A549 (cell line): ENCODE results near the gene ELOVL5. TPM values are rescaled to one million over a fixed set of nuclear protein-coding genes. Genes with fewer than 3 reads are reported as not detected.

ENCODE experiments used
- ATAC-seq, 2 experiments: fragments of 200-7000 bp in 1 of 2; fragments of >200 bp in 1 of 2; cut with Nextera tagmentation in 1 of 2; cut with Tn5 transposase in 1 of 2; 3 replicates each; pipeline versions ENCODE4 v1.8.0 to v1.9.1; 2018 to 2020; ENCODE audit warnings: mild to moderate bottlenecking in 1 of 2, moderate library complexity in 1 of 2
- CTCF ChIA-PET: fragments of 300-600 bp; sonication (Branson Sonifier 250); formaldehyde crosslinking; extraction: SDS; loops from one replicate; lab custom pipeline; 2021; ENCODE audit warnings: antibody characterized with exemption, inconsistent platforms; lab: Yijun Ruan, JAX
- POLR2A ChIA-PET: fragments of 350-600 bp; formaldehyde crosslinking; extraction: SDS; loops from one replicate; lab custom pipeline; 2021; ENCODE audit warnings: antibody characterized with exemption, inconsistent platforms; lab: Yijun Ruan, JAX
- DNase-seq, 2 experiments: peaks; one replicate each; pipeline versions ENCODE4 v3.0.0 to v3.0.0-alpha.2; 2011 to 2016; ENCODE audit warnings: low read depth in 1 of 2, low spot score in 1 of 2
- FAIRE-seq: peaks from 2 replicates; lab custom pipeline; 2011; peaks lifted over from hg19 to GRCh38; lab: Jason Lieb, UNC
- H3K27ac ChIP-seq, 2 experiments: fragments of >200 bp; sonication (Bioruptor Twin); formaldehyde crosslinking; 3 replicates each; pipeline ENCODE4 v1.5.1; 2016 to 2017
- H3K4me1 ChIP-seq: fragments of >200 bp; sonication (Bioruptor Twin); formaldehyde crosslinking; 3 replicates; pipeline ENCODE4 v1.6.1; 2016
- H3K4me2 ChIP-seq: fragments of >200 bp; sonication (Bioruptor Twin); formaldehyde crosslinking; 3 replicates; pipeline ENCODE4 v1.6.1; 2016
- H3K4me3 ChIP-seq: fragments of >200 bp; sonication (Bioruptor Twin); formaldehyde crosslinking; 3 replicates; pipeline ENCODE4 v1.5.1; 2016
- H3K9me3 ChIP-seq: fragments of >200 bp; sonication (Bioruptor Twin); formaldehyde crosslinking; 3 replicates; pipeline ENCODE4 v1.6.1; 2016
- BHLHE40 ChIP-seq: IDR thresholded peaks from 2 replicates; pipeline ENCODE4 v1.6.1; 2012; ENCODE audit warnings: low read depth, low read length, inconsistent platforms
- CEBPB ChIP-seq, 2 experiments: fragments of >200 bp in 1 of 2; sonication (Bioruptor Twin) in 1 of 2; formaldehyde crosslinking in 1 of 2; IDR thresholded peaks; 2 replicates each; pipeline ENCODE4 v1.6.1; 2012 to 2016
- CHD4 ChIP-seq: fragments of 200-600 bp; sonication (generic); IDR thresholded peaks from 2 replicates; pipeline ENCODE4 v1.6.1; 2016; ENCODE audit warnings: antibody characterized with exemption, mild to moderate bottlenecking, borderline replicate concordance
- EHF ChIP-seq: fragments of 250-450 bp; sonication (Bioruptor Pico); IDR thresholded peaks from 2 replicates; pipeline ENCODE4 v1.5.0; 2020; ENCODE audit warnings: mild to moderate bottlenecking
- ESRRA ChIP-seq: fragments of 150-350 bp; IDR thresholded peaks from 2 replicates; pipeline ENCODE4 v1.6.1; 2014; ENCODE audit warnings: mild to moderate bottlenecking, low read length, borderline replicate concordance
- FOSL2 ChIP-seq, 2 experiments: fragments of 450-650 bp in 1 of 2; fragments of >200 bp in 1 of 2; sonication (Bioruptor Twin) in 1 of 2; formaldehyde crosslinking; IDR thresholded peaks; 2 replicates each; pipeline versions ENCODE4 v1.5.0 to v1.6.1; 2016 to 2020; ENCODE audit warnings: mild to moderate bottlenecking in 1 of 2, moderate library complexity in 1 of 2
- FOXS1 ChIP-seq: fragments of 250-450 bp; sonication (Bioruptor Pico); IDR thresholded peaks from 2 replicates; pipeline ENCODE4 v1.5.0; 2020; ENCODE audit warnings: mild to moderate bottlenecking, moderate library complexity
- GATA3 ChIP-seq: IDR thresholded peaks from 2 replicates; pipeline ENCODE4 v1.6.1; 2012; ENCODE audit warnings: borderline replicate concordance
- HEYL ChIP-seq: fragments of 250-450 bp; sonication (Bioruptor Pico); IDR thresholded peaks from 2 replicates; pipeline ENCODE4 v1.8.0; 2021; ENCODE audit warnings: mild to moderate bottlenecking, moderate library complexity
- HOXA7 ChIP-seq: fragments of 250-450 bp; sonication (Bioruptor Pico); IDR thresholded peaks from 2 replicates; pipeline ENCODE4 v1.5.0; 2020; ENCODE audit warnings: mild to moderate bottlenecking, moderate library complexity
- HOXB13 ChIP-seq: fragments of 250-450 bp; sonication (Bioruptor Pico); IDR thresholded peaks from 2 replicates; pipeline ENCODE4 v1.5.0; 2020; ENCODE audit warnings: low read depth, mild to moderate bottlenecking, moderate library complexity
- HOXB5 ChIP-seq: fragments of 250-450 bp; sonication (Bioruptor Pico); IDR thresholded peaks from 2 replicates; pipeline ENCODE4 v1.5.0; 2020; ENCODE audit warnings: mild to moderate bottlenecking, moderate library complexity
- JUN ChIP-seq, 2 experiments: fragments of >200 bp; sonication (Bioruptor Twin); formaldehyde crosslinking; IDR thresholded peaks; 2 replicates in 1 of 2; 3 replicates in 1 of 2; pipeline ENCODE4 v1.6.1; 2016 to 2017
- MAFK ChIP-seq: fragments of 450-650 bp; IDR thresholded peaks from 2 replicates; pipeline ENCODE4 v1.6.1; 2014; ENCODE audit not compliant: partially characterized antibody
- MAZ ChIP-seq: fragments of 150-350 bp; IDR thresholded peaks from 2 replicates; pipeline ENCODE4 v1.6.1; 2014; ENCODE audit warnings: antibody characterized with exemption, low read depth, low read length, borderline replicate concordance
- NPAS2 ChIP-seq: fragments of 250-450 bp; sonication (Bioruptor Pico); IDR thresholded peaks from 2 replicates; pipeline ENCODE4 v1.8.0; 2022; ENCODE audit warnings: mild to moderate bottlenecking, moderate library complexity, borderline replicate concordance
- PHF8 ChIP-seq: fragments of 200-600 bp; sonication (generic); IDR thresholded peaks from 2 replicates; pipeline ENCODE4 v1.6.1; 2016; ENCODE audit warnings: low read depth, mild to moderate bottlenecking, antibody characterized with exemption, moderate library complexity, borderline replicate concordance
- POLR2A ChIP-seq: IDR thresholded peaks from 2 replicates; pipeline ENCODE4 v1.6.1; 2012; ENCODE audit warnings: mild to moderate bottlenecking, low read length
- POLR2AphosphoS2 ChIP-seq: conservative IDR thresholded peaks from 2 replicates; pipeline ENCODE4 v1.6.1; 2012; ENCODE audit warnings: low read length, improper control_type of control experiment, inconsistent platforms
- RAD21 ChIP-seq, 2 experiments: fragments of >200 bp in 1 of 2; sonication (Bioruptor Twin) in 1 of 2; formaldehyde crosslinking in 1 of 2; IDR thresholded peaks in 1 of 2; conservative IDR thresholded peaks in 1 of 2; 2 replicates in 1 of 2; 3 replicates in 1 of 2; pipeline ENCODE4 v1.6.1; 2012 to 2018; ENCODE audit warnings: inconsistent platforms in 1 of 2
- SREBF2 ChIP-seq: fragments of 450-650 bp; IDR thresholded peaks from 2 replicates; pipeline ENCODE4 v1.6.1; 2014; ENCODE audit warnings: mild to moderate bottlenecking, moderate library complexity
- ZFP36 ChIP-seq: fragments of 450-650 bp; IDR thresholded peaks from 2 replicates; pipeline ENCODE4 v1.6.1; 2014; ENCODE audit warnings: borderline replicate concordance; ENCODE audit not compliant: partially characterized antibody
- ZNF302 ChIP-seq: fragments of 250-450 bp; sonication (Bioruptor Pico); IDR thresholded peaks from 2 replicates; pipeline ENCODE4 v1.9.0; 2021; ENCODE audit warnings: inconsistent platforms, mild to moderate bottlenecking, moderate library complexity
- ZSCAN20 ChIP-seq: fragments of 250-450 bp; sonication (Bioruptor Pico); IDR thresholded peaks from 2 replicates; pipeline ENCODE4 v1.8.0; 2022; ENCODE audit warnings: mild to moderate bottlenecking, moderate library complexity
- WGBS: methylation state at CpG from one replicate; pipeline ENCODE4 v1.1.6; 2017; ENCODE audit errors: missing lambda C conversion rate; 5-methylcytosine and 5-hydroxymethylcytosine counted together
- polyA plus RNA-seq, 4 experiments: library from polyadenylated mRNA; depleted of rRNA in 3 of 4; stranded (reverse); fragments of >200 nt; fragmentation: RNase III in 1 of 4; extraction: RNeasy Plus Mini Kit Qiagen cat#74134 plus additional on column Dnase treatment in 1 of 4; gene quantifications; 2 replicates in 3 of 4; 3 replicates in 1 of 4; pipeline ENCODE4 v1.2.3, GENCODE V29; 2011 to 2017
- TF ChIP-seq, protein P1 (sequence below): IDR thresholded peaks from 2 replicates; pipeline ENCODE4 v1.6.1; 2012; ENCODE audit warnings: low read depth, borderline replicate concordance
- TF ChIP-seq, protein P2 (sequence below): IDR thresholded peaks from 2 replicates; pipeline ENCODE4 v1.6.1; 2012
- TF ChIP-seq, protein P3 (sequence below): fragments of 450-650 bp; IDR thresholded peaks from 2 replicates; pipeline ENCODE4 v1.6.1; 2014; ENCODE audit warnings: antibody characterized with exemption
- TF ChIP-seq, protein P4 (sequence below): IDR thresholded peaks from 2 replicates; pipeline ENCODE4 v1.6.1; 2012
- TF ChIP-seq, protein P5 (sequence below): fragments of >200 bp; sonication (Bioruptor Twin); formaldehyde crosslinking; IDR thresholded peaks from 2 replicates; pipeline ENCODE4 v1.6.1; 2016
- TF ChIP-seq, protein P6 (sequence below): fragments of 200-600 bp; sonication (generic); IDR thresholded peaks from 2 replicates; pipeline ENCODE4 v1.6.1; 2016; ENCODE audit warnings: antibody characterized with exemption, mild to moderate bottlenecking, moderate library complexity

Gene ELOVL5
- polyA plus RNA-seq, 2 of the 4 experiments (the other 2 are of a cell fraction), result 90.9 to 95.4 TPM

DNA sequence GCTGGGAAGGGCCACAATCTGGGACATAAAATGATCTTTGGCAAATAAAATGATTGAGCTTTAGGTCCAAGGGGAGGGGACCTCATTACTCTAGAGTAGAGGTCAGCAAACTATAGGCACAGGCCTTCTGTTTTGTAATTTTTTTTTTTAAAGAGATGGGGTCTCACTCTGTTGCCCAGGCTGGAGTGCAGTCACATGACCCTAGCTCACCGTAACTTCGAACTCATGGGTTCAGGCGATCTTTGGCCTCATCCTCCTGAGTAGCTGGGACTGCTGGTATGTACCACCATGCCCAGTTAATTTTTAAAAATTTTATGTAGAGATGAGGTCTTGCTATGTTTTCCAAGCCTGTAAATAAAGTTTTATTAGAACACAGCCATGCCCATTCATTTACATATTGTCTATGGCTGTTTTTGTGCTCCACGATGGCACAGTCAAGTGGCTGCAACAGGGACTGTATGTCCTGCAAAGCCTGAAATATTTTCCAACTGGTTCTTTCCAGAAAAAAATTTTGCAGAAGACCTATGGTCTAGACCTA lies 82.1 kb downstream of the ELOVL5 start (continued):
- TF ChIP-seq BHLHE40 (no peak), CEBPB (IDR thresholded peaks at IDR 0.05) (no peak)
- TF ChIP-seq, protein P1, sequence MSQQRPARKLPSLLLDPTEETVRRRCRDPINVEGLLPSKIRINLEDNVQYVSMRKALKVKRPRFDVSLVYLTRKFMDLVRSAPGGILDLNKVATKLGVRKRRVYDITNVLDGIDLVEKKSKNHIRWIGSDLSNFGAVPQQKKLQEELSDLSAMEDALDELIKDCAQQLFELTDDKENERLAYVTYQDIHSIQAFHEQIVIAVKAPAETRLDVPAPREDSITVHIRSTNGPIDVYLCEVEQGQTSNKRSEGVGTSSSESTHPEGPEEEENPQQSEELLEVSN, result no peak

DNA sequence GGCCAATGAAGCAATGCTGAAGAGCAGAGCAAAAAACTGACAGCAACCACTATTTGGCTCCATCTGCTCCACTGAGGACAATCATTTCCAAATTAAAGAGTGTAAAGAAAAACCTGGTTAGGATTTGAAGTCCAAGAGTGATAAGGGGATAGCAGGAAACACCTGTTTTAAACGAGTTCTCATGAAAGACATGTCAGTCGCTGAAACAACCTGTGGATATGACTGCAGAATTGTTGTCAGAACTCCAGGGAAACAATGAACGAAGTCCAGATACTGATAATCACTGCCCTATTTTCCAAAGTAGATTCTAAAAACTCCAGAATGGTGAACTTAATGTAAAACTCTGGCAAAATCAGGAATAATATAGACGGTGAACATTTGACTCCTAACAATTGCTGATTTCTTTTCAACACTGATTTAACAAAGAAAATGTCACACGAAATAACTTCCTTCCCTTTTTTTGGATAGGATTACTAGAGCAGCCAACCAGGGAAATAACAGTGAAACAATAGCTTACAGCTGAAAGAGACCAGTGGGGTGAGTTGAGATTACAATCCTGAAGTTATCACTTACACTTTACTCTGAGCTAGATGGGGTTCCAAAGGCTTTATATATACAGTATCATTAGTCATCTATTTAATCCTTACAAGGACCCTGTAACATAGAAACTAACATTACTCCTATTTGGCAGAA lies 83.7 kb downstream of the ELOVL5 start:
- Histone ChIP-seq H3K4me2 (no peak overlapping the region), H3K4me1 (no peaks in the 10 kb centered on the region), H3K4me3 (no peak overlapping the region), H3K9me3 (no peaks in the 10 kb centered on the region), H3K27ac (no peak overlapping the region)
- POLR2A ChIA-PET, result no interaction called here
- 66% methylated on average over 5 of the region's 5 CpGs for WGBS
- TF ChIP-seq EHF (CRISPR knock-in tag) (no peak), MAFK (no peak), HOXB5 (CRISPR knock-in tag) (no peak), ZSCAN20 (no peak), HOXB13 (CRISPR knock-in tag) (no peak), GATA3 (no peak), HEYL (no peak), SREBF2 (no peak), ZNF302 (no peak), RAD21 (conservative IDR thresholded peaks at IDR 0.05 in 1 of 2, IDR thresholded peaks at IDR 0.05 in 1 of 2) (no peak), NPAS2 (no peak), MAZ (no peak), FOSL2 (IDR thresholded peaks at IDR 0.05) (no peak), FOSL2 (CRISPR knock-in tag; IDR thresholded peaks at IDR 0.05) (no peak)
- TF ChIP-seq, protein P2, sequence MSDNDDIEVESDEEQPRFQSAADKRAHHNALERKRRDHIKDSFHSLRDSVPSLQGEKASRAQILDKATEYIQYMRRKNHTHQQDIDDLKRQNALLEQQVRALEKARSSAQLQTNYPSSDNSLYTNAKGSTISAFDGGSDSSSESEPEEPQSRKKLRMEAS, result no peak
- TF ChIP-seq, protein P3, sequence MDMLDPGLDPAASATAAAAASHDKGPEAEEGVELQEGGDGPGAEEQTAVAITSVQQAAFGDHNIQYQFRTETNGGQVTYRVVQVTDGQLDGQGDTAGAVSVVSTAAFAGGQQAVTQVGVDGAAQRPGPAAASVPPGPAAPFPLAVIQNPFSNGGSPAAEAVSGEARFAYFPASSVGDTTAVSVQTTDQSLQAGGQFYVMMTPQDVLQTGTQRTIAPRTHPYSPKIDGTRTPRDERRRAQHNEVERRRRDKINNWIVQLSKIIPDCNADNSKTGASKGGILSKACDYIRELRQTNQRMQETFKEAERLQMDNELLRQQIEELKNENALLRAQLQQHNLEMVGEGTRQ, result no peak
- FAIRE-seq, result no peak
- CTCF ChIA-PET, result no interaction called here
- no peak for ATAC-seq
- no peak for DNase-seq

DNA sequence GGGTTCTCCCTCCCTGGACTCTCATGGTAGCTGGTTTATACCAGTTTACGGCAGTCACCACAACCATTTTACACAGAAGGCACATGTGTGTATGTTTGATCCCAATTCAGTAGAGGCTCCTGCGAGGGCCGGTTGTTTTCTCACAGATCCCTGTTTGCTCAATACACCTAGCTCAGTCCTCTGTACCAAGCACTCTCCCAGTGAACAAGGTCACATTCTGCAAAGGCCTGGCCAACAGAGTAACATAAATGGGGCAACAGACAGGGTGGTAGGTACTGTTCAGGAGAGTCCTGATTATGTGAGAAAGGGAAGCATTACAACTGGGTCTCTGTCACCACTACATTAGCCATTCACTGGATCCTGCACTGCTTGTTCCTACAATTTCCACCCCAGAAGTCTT lies 84.4 kb downstream of the ELOVL5 start:
- 95% methylated on average over 3 of the region's 3 CpGs for WGBS
- Histone ChIP-seq H3K27ac (no peak overlapping the region), H3K4me1 (no peaks in the 10 kb centered on the region), H3K4me3 (no peak overlapping the region), H3K9me3 (no peaks in the 10 kb centered on the region), H3K4me2 (no peak overlapping the region)
- FAIRE-seq, result no peak
- DNase-seq, result no peak
- TF ChIP-seq POLR2AphosphoS2, result no peak
- TF ChIP-seq CHD4, result no peak
- TF ChIP-seq FOXS1, result no peak
- TF ChIP-seq, protein P4, sequence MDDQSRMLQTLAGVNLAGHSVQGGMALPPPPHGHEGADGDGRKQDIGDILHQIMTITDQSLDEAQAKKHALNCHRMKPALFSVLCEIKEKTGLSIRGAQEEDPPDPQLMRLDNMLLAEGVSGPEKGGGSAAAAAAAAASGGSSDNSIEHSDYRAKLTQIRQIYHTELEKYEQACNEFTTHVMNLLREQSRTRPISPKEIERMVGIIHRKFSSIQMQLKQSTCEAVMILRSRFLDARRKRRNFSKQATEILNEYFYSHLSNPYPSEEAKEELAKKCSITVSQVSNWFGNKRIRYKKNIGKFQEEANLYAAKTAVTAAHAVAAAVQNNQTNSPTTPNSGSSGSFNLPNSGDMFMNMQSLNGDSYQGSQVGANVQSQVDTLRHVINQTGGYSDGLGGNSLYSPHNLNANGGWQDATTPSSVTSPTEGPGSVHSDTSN, result no peak
- TF ChIP-seq POLR2A, result no peak
- TF ChIP-seq FOSL2 (IDR thresholded peaks at IDR 0.05), result no peak
- TF ChIP-seq FOSL2 (CRISPR knock-in tag; IDR thresholded peaks at IDR 0.05), result no peak
- no peak for TF ChIP-seq MAFK
- no peak for TF ChIP-seq ESRRA
- TF ChIP-seq, protein P5, sequence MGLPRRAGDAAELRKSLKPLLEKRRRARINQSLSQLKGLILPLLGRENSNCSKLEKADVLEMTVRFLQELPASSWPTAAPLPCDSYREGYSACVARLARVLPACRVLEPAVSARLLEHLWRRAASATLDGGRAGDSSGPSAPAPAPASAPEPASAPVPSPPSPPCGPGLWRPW, result no peak
- TF ChIP-seq ZFP36, result no peak
- TF ChIP-seq ZNF302, result no peak
- no peak for TF ChIP-seq HOXA7
- TF ChIP-seq, protein P6, sequence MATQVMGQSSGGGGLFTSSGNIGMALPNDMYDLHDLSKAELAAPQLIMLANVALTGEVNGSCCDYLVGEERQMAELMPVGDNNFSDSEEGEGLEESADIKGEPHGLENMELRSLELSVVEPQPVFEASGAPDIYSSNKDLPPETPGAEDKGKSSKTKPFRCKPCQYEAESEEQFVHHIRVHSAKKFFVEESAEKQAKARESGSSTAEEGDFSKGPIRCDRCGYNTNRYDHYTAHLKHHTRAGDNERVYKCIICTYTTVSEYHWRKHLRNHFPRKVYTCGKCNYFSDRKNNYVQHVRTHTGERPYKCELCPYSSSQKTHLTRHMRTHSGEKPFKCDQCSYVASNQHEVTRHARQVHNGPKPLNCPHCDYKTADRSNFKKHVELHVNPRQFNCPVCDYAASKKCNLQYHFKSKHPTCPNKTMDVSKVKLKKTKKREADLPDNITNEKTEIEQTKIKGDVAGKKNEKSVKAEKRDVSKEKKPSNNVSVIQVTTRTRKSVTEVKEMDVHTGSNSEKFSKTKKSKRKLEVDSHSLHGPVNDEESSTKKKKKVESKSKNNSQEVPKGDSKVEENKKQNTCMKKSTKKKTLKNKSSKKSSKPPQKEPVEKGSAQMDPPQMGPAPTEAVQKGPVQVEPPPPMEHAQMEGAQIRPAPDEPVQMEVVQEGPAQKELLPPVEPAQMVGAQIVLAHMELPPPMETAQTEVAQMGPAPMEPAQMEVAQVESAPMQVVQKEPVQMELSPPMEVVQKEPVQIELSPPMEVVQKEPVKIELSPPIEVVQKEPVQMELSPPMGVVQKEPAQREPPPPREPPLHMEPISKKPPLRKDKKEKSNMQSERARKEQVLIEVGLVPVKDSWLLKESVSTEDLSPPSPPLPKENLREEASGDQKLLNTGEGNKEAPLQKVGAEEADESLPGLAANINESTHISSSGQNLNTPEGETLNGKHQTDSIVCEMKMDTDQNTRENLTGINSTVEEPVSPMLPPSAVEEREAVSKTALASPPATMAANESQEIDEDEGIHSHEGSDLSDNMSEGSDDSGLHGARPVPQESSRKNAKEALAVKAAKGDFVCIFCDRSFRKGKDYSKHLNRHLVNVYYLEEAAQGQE, result no peak
- TF ChIP-seq PHF8, result no peak
- TF ChIP-seq JUN (IDR thresholded peaks at IDR 0.05), result no peak
- ChIA-PET POLR2A (no interaction called here), CTCF (interaction anchor here (1.0 kb wide), 1 partner anchor 17 kb away, joined by 3 read pairs; no protein-coding TSS in a partner anchor)
- ATAC-seq, result no peak
